Activated CD4-positive, alpha-beta T cell treated with anti-CD3 and anti-CD28 coated beads, Interleukin-2, amount 50 U/mL, for 4 hours (primary cell): ENCODE measurements around the gene SLC9C1.

Experiments used
- DNase-seq, 2 experiments: peaks; one replicate each; pipeline ENCODE4 v3.0.0-alpha.2; 2020

Gene SLC9C1

DNA sequence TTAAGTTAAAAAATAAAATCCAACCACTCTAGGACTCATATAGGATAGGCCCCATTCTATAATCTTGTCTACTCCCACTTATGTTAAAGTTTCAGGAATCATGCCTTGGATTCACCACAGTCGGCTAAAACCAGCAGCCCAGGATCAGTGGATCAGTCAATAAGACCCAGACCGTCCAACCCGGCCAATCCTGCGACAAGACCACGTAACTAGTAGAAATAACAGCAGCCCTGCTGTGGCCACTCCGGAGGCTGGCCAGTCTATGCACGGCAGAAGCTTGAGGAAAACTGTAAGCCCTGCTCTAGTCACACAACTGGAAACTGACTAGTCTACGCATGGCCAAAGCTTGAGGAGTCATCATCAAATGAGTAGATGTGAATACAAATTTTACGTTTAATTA is 12.8 kb upstream of the SLC9C1 start:
- DNase-seq = no peak

DNA sequence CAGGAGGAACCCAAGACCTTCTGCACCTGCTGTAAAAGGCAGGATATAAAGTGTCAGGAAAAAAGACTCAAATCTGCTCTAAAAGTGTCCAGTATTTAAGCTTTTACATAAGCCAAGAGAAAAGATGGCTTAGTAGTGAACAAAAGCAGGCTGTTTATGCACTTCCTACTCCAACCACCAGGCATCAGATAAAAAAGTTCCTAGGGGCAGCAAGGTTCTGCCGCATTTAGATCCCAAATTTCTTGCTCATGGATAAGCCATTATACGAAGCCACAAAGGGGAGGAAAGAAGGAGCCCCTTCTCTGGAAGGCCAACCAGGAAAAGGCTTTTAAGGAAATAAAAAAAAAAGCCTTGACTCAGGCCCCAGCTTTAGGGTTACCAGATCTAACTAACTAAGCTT is 10.6 kb upstream of the SLC9C1 start:
- DNase-seq = no peak

DNA sequence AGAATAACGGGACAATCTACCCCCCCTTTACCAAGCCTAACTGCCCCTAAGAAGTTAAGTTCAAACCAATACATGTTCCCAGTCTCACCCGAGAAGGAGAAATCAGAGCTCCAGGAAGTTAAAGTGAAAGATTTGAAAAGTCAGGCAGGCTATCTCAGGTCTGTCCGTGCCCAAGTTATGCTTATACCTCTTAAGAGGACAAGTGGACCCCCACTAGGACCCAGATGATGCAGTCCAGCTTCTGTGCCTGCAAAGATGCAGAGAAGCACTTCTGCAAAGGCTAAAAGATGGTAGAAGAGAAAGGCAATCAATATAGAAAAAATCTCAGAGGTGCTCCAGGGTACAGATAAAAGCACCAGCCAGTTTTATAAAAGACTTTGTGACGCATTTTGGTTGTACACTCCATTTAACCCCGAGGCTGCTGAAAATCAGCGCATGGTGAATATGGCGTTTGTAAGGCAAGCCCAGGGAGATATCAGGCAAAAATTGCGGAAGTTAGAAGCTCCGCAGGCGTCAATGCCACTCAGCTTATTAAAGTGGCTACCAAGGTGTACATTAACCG is 9.8 kb upstream of the SLC9C1 start:
- DNase-seq = no peak

DNA sequence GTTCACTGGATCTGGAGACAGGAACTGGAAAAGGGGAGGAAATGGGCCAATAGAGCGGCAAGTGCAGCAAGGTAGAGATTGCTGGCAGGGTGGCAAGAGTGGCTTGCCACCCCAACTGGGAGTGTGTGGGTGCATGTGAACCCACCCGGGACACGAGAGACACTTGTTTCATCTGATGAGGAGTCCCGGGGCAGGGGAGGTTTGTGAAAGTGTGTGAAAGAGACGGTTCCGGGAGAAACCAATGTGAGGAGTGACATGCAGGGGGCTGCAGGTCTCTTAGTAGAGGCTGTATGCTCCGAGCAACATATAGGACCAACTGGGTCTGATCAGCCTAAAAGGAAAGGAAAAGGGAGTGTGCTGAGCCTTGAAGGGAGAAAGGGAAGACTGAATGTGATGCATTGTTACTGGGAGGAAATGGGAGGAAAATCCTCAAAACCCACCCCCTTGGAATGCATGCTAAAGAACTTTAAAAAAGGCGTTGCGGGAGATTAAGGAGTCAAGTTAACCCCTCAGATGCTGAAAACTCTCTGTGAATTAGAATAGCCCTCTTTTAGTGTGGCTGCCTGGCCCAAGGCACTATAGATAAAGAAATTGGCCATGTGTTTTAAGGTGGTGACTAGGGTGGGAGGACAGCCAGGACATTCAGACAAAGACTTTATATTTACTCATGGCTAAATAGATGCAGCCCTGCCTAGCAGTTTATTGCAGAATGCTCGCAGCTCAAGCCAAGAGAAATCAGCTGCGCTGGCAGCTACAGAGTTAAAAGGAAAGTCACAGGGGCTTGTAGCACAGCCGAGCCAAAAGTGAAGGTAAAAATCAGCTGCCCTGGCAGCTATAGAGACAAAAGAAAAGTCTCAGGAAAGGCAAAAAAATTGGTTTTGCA is 9.1 kb upstream of the SLC9C1 start:
- no peak for DNase-seq

DNA sequence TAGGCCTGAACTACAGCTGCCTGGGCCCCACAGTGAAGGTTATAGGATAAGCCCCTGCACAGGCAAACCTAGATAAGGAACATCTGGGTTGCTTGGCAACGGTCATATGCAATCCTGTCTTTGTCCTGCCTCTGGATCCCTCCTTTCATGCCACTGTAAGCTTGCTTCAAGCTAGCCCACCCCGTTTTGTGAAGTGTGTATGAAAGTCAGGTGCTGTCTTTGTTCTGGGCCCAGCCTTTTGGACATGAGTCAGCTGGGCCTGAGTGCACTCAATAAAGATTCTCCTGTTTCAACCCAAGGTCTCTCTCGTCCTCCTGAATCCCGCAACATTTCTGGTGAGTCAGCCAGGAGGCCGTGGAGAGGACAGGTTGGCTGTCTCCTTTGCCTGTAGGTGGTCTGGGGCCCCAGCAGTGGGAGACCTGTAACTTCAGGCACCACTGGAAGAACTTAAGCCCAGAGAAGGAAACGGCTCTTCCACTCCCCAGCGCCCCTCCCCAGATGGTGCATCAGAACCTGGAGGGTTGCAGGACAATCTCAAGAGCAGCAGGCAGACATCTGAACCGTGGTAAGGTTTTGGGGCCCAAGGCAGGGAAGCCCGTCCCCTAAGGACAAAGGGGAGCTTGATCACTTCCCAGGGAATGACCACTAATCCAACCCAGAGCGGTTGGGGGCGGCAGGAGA is 8.3 kb upstream of the SLC9C1 start:
- no peak for DNase-seq

DNA sequence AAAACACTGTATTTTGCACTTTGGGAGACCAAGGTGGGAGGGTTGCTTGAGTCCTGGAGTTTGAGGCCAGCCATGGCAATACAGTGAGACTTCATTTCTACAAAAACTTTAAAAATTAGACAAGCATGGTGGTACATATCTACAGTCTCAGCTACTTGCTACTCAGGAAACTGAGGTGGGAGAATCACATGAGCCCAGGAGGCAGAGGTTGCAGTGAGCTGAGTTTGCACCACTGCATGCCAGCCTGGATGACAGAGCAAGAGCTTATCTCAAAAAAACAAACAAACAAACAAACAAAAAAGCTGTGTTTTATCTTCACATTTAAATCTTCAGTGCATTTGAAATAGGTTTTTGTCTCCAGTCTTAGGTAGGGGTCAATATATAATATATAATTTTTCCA is 4.8 kb upstream of the SLC9C1 start:
- DNase-seq = no peak

DNA sequence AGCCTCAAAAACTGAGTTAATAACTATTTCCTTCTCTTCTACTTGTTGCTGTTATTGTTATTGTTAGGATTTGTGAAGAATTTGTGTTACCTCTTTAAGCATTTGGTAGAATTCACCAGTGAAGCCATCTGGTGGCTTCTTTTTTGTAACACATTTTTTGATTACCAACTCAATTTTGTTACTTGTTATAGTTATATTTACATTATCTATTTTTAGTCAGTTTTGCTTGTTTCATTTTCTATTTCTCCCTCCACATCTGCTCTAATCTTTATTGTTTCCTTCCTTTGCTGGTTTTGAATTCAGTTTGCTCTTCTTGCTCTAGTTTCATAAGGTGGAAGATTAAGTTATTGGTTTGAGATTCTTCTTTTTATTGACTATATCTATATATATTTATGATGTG is 3.7 kb upstream of the SLC9C1 start:
- DNase-seq = no peak

DNA sequence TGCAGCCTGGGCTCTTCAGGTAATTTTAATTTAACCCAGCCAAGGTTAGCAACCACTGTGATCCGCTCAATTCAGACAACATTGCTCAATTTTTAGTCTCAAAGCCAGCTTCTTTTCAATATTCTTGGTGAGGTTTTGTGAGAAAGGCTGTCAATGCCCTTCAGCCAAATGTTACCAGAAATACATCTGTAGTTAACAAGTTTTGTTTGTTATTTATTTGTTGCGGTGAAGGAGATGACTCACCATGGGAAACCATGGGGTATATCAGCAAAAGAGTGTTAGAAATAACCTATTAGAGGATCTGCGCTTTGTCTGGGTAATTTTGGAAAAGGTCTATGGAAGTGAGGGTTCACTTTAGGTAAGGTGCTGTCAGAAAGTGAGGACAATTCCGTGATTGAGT is 5.0 kb downstream of the SLC9C1 start:
- no peak for DNase-seq

DNA sequence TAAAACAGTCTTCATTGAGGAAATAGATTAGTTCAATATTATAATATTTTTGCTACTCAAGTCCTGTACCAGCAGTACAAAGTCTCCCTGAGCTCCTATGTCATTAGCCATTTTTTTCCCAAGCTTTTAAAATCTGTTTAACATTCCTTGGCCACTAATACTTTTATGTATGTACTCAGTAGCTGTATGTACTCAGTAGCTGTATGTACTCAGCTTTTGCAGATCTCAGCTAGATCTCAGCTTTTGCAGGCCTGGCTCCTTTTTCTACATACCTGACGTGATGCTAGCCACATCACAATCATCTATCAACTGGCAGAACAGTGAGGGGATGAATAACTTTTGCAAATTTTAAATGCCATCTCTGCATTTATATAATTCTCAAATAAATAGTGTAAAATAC is 13.8 kb downstream of the SLC9C1 start:
- DNase-seq = no peak

DNA sequence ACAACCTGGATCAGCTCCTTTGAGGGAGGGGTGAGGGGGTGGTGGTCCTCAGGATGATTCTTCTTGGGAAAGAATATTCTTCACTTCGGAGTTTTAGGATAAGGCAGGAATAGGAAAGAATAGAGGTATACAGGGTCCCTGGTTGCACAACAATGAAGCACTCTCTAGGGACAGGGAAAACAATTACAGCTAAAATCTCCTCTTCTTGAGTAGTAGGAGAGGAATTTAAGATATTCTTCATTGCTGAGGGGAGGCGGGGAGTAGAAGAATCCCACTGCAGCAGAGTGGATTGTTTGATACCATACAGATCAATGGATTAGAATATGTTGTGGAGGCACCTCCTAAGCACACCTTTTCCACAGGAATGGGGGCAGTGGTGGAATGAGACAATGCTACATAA is 20.5 kb downstream of the SLC9C1 start:
- DNase-seq = no peak

DNA sequence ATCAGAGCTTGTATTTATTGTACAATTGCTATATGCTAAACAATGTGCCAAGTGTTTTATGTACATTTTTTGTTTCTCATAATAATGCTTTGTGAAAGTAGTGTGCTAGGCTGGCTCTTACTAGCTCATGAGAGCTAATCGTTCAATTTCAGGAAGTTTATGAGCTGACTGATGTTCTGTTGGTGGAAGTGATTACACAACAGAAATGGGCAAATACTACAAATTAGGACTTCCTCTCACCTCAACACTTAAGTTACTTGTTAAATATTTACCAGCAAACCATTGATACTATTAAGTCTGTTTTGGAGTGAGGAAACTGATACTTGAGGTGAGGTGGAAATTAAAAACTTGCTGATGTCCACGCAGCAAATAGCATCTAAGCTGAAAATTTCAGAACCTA is 32.3 kb downstream of the SLC9C1 start:
- DNase-seq = no peak

DNA sequence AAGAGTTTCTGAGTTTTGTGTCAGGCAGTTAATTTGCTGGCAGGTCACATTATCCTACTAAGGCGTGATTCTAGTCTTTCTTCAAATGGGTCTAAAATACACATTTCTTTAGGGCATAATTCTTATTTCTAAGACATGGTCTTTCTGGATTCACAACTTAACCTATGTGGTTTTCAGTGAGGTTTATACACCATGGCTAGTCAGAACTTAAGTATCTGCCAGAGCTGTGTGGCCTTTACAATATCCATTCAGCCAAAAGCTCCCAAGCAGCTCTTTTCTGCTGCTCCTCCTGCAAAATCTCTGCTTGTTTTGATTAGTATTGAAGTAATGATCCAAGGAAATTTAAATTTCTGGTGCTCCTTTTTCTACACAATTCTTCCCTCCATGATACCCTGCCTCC is 33.5 kb downstream of the SLC9C1 start:
- no peak for DNase-seq

DNA sequence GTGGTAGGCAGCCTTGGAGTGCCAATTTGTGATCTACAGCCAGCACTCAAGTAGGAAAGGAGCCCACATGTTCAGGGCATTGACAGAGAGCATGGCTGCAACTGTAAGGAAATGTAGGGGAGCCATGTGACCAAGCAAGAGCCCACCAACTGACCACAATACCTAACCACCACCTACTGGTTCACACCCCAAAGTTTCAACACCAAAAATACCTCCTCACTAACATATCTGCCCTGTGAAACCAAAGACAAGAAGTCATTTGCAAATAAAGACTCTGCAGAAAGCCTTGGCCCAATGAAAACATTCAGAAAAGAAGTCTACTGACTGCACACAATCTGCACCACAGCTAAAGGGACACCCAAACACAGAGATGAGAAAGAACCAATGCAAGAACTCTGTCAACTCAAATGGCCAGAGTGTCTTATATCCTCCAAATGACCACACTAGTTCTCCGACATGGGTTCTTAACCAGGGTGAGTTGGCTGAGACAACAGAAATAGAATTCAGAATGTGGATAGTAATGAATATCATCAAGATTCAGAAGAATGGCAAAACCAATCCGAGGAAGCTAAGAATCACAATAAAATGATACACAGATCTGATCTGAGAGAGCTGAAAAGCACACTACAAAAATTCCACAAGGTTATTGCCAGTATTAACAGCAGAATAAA is 40.6 kb downstream of the SLC9C1 start:
- no peak for DNase-seq

DNA sequence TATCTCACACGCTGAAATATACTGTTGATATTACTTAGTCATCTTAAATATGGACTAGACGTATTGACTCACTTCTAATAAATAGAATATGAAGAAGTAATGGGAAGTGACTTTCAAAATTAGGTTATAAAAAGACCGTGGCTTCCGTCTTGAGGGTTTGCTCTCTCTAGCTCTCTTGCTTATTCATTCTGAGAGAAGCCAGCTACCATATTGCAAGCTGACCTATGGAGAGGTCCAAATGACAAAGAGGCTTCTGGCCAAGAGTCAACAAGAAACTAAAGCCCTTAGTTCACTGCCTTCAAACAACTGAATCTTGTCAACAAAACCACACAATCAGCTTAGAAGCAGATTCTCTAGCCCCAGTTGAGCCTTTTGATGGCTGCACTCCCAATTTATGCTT is 46.1 kb downstream of the SLC9C1 start:
- DNase-seq = no peak

DNA sequence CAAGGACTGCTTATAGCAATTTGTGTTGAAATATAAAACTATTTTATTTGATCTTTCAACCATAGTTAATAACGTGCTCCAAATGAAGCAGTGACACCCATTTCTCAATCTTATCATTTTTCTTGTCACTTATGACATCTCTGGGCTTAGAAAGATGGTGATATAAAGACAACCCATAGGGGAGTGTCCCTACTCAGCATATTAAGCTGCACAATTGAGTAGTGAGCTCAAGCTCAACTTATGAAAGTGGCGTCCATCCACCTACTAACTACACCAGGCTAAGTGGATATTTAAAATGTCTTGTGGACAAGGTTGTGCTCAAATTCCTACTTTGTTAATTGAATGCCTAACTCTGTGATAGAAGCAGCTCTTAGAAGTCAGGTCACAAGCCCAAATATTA is 46.7 kb downstream of the SLC9C1 start:
- DNase-seq = no peak

DNA sequence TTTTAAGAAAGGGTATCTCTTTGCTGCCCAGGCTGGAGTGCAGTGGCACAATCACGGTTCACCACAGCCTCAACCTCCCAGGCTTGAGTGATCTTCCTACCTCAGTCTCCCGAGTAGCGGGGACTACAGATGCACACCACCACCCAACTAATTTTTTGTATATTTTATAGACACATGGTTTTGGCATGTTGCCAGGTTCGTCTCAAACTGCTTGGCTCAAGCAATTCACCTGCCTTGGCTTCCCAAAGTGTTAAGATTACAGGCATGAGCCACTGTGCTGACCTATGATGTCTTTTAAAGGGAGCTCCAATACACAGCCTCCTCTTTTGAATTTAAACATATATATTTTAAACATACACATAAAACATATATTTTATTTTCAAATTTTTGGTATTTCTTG is 60.9 kb downstream of the SLC9C1 start:
- no peak for DNase-seq

DNA sequence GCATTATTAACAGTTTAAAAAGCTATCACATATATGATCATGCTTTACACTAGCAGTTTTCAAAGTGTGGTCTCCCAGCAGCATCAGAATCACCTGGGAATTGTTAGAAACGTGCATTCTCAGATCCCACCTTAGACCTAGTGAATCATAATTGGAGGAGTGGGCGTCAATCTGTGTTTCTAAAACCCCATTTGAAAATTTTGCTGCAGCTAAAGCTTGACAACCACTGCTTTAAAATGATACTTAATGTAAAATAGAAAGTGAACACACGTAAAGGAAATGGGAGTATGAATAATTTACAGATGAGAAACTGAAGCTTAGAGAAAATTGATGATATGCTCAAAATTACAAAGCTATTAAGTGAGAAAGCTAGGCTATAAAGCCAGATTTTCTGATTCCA is 62.3 kb downstream of the SLC9C1 start:
- DNase-seq = no peak

DNA sequence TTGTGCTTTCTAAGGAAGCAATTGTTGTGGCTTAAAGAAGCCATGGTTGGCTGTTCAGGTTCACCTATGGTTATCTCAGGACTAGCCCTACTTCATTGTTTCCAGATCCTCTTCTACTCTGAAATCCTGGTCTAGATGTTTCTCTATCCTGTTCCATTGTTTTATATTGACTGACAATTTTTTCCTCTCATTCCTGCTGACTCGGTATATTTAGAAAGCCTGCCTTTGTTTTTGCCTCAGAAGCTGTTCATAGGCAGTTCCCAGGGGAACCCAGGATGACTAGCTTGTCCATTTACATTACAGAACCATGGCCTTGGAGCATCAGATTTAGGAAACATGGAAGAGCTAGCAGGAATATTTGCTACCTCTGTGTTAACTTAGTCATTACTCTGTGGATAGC is 64.0 kb downstream of the SLC9C1 start:
- no peak for DNase-seq

DNA sequence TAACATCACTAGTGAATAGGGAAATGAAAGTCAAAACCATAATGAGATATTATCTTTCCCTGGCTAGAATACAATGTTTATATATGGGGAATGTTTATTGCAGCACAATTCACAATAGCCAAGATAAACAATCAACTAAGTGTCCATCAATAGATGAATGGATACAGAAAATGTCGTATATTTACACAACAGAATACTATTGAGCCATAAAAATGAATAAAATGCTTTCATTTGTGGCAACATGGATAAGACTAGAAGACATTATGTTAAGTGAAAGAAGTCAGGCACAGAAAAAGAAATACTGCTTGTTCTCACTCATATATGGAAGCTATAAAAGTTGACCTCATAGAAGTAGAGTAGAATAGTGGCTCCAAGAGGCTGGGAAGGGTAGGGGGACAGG is 65.2 kb downstream of the SLC9C1 start:
- DNase-seq = no peak

DNA sequence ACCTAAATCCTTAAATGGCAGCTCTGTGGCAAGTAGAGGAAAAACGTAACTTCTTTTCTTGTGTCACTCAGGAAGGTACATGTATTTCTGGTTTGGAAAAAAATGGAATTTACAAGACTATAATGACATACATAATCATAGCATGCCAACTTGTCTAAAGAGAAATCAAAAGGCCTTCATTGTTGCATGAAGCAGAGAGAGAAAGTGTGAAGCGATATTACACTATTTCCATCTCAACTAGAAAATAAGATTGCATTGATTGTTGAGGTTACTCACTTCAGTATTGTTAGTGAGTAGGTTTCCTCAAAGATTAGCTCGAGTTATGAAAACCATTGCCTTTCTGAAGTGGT is 93.7 kb downstream of the SLC9C1 start:
- DNase-seq = no peak

DNA sequence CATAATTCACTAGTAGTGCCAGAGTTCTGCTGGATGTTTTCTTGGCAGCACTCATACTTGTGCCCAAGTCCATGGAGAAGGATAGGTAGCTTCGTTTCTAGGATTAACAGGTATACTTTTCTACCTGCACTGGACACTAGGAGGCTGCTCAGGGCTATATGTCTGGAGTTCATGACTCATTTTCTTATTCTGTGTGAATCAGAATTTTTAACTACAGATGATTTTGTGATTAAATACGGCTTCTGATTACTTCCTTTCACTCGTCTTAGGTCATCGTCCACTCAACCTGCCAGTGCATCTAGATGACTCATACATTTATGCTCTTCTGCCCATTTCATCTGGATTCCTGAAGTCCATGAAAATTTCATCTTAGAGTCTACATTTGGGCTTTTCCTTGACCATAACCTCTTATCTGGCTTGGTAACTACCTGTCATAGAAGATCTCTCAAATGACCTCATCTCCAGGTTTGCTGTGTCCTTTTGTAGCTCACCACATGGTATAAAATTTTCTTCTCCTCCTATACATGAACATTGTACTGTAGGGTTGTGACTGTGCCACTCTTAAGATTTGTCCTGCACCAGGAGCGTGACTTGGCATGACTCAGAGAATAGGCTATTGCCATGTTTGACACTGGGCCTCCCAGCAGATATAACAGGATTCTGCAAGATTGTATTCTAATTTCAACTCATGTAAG is 94.2 kb downstream of the SLC9C1 start:
- no peak for DNase-seq

DNA sequence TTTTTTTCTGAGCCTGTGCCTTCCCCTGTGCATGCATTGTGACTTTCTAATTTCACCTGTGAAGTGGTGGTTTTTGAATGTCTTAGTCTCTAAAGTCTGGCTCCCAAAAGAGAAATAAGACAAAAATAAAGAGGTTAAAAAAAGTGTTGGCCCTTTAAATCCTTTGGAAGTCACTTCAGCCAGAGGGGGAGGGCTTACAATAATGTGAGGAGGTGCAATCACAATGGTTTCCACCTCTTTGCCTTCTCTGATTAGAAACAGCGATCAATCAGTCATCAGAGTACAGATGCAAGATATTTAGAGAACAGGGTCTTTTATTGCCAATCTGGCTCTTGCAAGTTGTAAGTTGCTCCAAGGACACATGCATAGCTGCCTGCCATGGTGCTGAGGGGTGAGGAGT is 96.9 kb downstream of the SLC9C1 start:
- DNase-seq = no peak

DNA sequence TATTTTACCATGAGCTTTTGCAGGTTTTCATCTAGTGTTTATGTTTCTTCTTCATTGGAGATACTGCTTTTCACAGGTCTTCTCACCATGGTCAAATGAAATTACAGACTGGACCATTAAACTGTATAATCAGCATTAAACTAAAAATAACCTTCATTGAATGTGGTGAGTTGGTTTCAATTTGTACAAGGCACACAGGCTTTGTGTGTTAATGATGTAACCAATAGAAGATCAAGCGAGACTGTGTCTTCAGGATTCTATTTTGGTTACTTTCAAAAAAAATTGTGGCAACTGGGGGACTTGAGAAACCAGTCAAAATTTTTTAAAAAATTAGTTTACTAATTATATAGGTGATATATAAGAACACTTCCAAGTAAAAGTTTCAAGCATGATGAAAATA is 106.7 kb downstream of the SLC9C1 start:
- no peak for DNase-seq
